ENCODE measurements around the gene OBP2B. TPM values are rescaled to one million over a fixed set of nuclear protein-coding genes. Genes with fewer than 3 reads are reported as not detected.

OBP2B gene
- polyA plus RNA-seq, 3 donors, result not detected

DNA sequence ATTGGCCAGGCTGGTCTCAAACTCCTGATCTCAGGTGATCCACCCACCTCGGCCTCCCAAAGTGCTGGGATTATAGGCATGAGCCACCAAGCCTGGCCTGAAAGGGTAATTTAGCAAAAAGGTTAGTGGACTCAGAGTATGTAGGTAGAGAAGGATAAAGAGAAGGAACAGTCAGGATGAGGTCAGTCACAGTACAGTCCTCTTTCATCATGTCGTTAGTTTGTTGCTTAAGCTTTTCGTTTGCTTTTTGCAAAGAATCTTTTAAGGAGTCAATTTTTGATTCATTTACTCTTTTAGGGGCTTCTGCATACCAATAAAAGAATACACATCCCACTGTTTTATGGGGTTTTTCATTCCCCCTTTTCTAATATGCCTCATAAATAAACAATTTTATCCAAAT, 27.5 kb downstream of the OBP2B start:
- H2AFZ ChIP-seq (ENCODE audit: insufficient read depth, low read depth, low read length, poor library complexity, severe bottlenecking), result no peak overlapping the region
- no peaks in the 10 kb centered on the region for H3K9me3 Mint-ChIP-seq
- H3K4me1 Mint-ChIP-seq, result peaks cover 15% of the 10 kb centered on the region
- H3K27ac Mint-ChIP-seq, result no peak overlapping the region
- H3K9ac ChIP-seq (ENCODE audit: insufficient read depth, low read length, poor library complexity, severe bottlenecking), result no peak overlapping the region
- DNase-seq, result no peak
- no peak overlapping the region for H3K4me3 Mint-ChIP-seq
- TF ChIP-seq CTCF (IDR thresholded peaks at IDR 0.05), result no peak
- H3K4me3 ChIP-seq (replicated peaks in 1 of 3; ENCODE audit: low read depth in 2 of 3, low read length in 3 of 3), result no peak overlapping the region
- no peaks in the 10 kb centered on the region for H3K79me2 ChIP-seq (ENCODE audit: insufficient read depth, low read length)
- peaks cover 6 to 15% of the 10 kb centered on the region in 2 donors for H3K4me1 ChIP-seq (ENCODE audit: control insufficient read depth in 1 of 2, insufficient read depth in 2 of 2, low read length in 2 of 2)
- H3K27me3 Mint-ChIP-seq (ENCODE audit: low read depth in 3 of 3), result peaks cover 2 to 6% (median 5%) of the 10 kb centered on the region in 3 donors
- no peaks in the 10 kb centered on the region for H4K20me1 ChIP-seq (ENCODE audit: insufficient read depth, low read length)
- H3K36me3 ChIP-seq (replicated peaks in 1 of 2; ENCODE audit: control insufficient read depth in 1 of 2, insufficient read depth in 2 of 2, low read length in 2 of 2), result no peaks in the 10 kb centered on the region
- H3K9me3 ChIP-seq (replicated peaks in 1 of 2; ENCODE audit: control insufficient read depth in 1 of 2, insufficient read depth in 1 of 2, low read length in 2 of 2), result no peaks in the 10 kb centered on the region
- intact Hi-C loops (cut with micrococcal nuclease), result loop anchor here in 1 of 2 donors (10.0 kb wide), 1 partner anchor 153 kb away; the partner anchor contains the start of gene SURF6
- H3K27me3 ChIP-seq (ENCODE audit: control insufficient read depth in 2 of 2, insufficient read depth in 2 of 2, low read length in 2 of 2), result peaks cover 0 to under 1% of the 10 kb centered on the region in 2 donors
- H3K4me2 ChIP-seq (replicated peaks; ENCODE audit: extremely low read depth, low read length, poor library complexity, severe bottlenecking), result no peak overlapping the region
- H3K27ac ChIP-seq (ENCODE audit: low read depth in 1 of 2, low read length in 2 of 2), result no peak overlapping the region
- 100% methylated on average over 1 of the region's 3 CpGs for WGBS (ENCODE audit: insufficient coverage)
- no peaks in the 10 kb centered on the region for H3K36me3 Mint-ChIP-seq

- Histone ChIP-seq H3K4me1 (ENCODE audit: control insufficient read depth in 1 of 2, insufficient read depth in 2 of 2, low read length in 2 of 2) (peaks cover 6 to 14% of the 10 kb centered on the region in 2 donors), H3K36me3 (replicated peaks in 1 of 2; ENCODE audit: control insufficient read depth in 1 of 2, insufficient read depth in 2 of 2, low read length in 2 of 2) (no peaks in the 10 kb centered on the region), H3K4me2 (replicated peaks; ENCODE audit: extremely low read depth, low read length, poor library complexity, severe bottlenecking) (no peak overlapping the region), H3K27me3 (ENCODE audit: control insufficient read depth in 2 of 2, insufficient read depth in 2 of 2, low read length in 2 of 2) (no peaks in the 10 kb centered on the region), H3K9me3 (replicated peaks in 1 of 2; ENCODE audit: control insufficient read depth in 1 of 2, insufficient read depth in 1 of 2, low read length in 2 of 2) (no peaks in the 10 kb centered on the region), H3K79me2 (ENCODE audit: insufficient read depth, low read length) (no peaks in the 10 kb centered on the region), H3K4me3 (replicated peaks in 1 of 3; ENCODE audit: low read depth in 2 of 3, low read length in 3 of 3) (no peak overlapping the region), H3K27ac (ENCODE audit: low read depth in 1 of 2, low read length in 2 of 2) (no peak overlapping the region), H4K20me1 (ENCODE audit: insufficient read depth, low read length) (no peaks in the 10 kb centered on the region), H2AFZ (ENCODE audit: insufficient read depth, low read depth, low read length, poor library complexity, severe bottlenecking) (no peak overlapping the region), H3K9ac (ENCODE audit: insufficient read depth, low read length, poor library complexity, severe bottlenecking) (no peak overlapping the region)
- 94% methylated on average over 3 of the region's 5 CpGs for WGBS (ENCODE audit: insufficient coverage)
- H3K36me3 Mint-ChIP-seq, result no peaks in the 10 kb centered on the region
- peaks cover 2 to 5% (median 3%) of the 10 kb centered on the region in 3 donors for H3K27me3 Mint-ChIP-seq (ENCODE audit: low read depth in 3 of 3)
- no peak overlapping the region for H3K27ac Mint-ChIP-seq
- H3K9me3 Mint-ChIP-seq, result no peaks in the 10 kb centered on the region
- DNase-seq, result no peak
- intact Hi-C loops (cut with micrococcal nuclease), result loop anchor here in 1 of 2 donors (10.0 kb wide), 1 partner anchor 154 kb away; the partner anchor contains the start of gene SURF6
- no peak for TF ChIP-seq CTCF (IDR thresholded peaks at IDR 0.05)
- peaks cover 12% of the 10 kb centered on the region for H3K4me1 Mint-ChIP-seq
- no peak overlapping the region for H3K4me3 Mint-ChIP-seq
Observed at GRCh38 chr9:133180953-133181352, 28.1 kb downstream of the OBP2B start.
